Measurements from ENCODE around the gene NFE2L3. TPM values are rescaled to one million over a fixed set of nuclear protein-coding genes. Genes with fewer than 3 reads are reported as not detected.

NFE2L3 gene
- total RNA-seq, 2 donors from 2014 or later = 13.0 to 24.0 TPM

DNA sequence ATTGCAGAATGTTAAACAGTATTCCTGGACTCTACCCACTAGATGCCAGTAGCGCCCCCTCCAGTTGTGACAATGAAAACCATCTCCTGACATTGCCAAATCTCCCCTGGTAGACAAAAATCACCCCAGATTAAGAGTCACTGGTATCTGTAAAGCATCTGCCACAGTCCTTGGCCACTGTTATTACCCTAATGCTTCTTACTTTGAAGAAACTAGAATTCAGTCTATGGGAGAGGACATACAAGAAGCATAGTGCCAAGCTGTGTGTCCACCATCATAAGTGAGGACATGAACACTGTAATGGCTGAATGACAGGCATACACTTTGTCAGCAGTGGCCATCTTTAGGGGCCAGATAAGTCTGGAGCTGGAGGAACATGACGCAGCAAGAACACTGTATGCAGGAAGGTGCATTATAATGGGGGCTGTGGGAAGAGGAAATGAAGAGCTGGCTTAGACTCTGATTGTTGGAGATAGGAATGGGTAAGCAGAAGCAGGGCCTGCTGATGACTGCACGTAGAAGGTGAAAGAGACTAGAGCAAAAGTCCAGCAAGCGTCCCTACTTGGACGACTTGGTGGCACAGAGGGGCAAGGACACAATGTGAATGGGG lies 82.0 kb downstream of the NFE2L3 start:
- Mint-ChIP-seq H3K36me3 (no peaks in the 10 kb centered on the region), H3K27ac (no peak overlapping the region), H3K9me3 (no peaks in the 10 kb centered on the region)
- DNase-seq (ENCODE audit: low spot score in 2 of 2) (no peak), ATAC-seq (no peak)

Other genes starting within 250 kb of the NFE2L3 start
- 100 to 1,000 TPM; 695 to 940 TPM for gene HNRNPA2B1, start 48.5 kb downstream of the NFE2L3 start, total RNA-seq
- 100 to 1,000 TPM; 212 to 271 TPM for gene CBX3, start 49.5 kb downstream of the NFE2L3 start, total RNA-seq
- gene SNX10, start 139.7 kb downstream of the NFE2L3 start, total RNA-seq = 10 to 100 TPM; 19.9 to 44.6 TPM

All from activated naive CD4-positive, alpha-beta T cell treated with anti-CD3 and anti-CD28 coated beads, Interleukin-2, amount 50 U/mL, for 72 hours (primary cell).